HG03196 (cell line): ENCODE data around the gene CAMK2B.
"Not testable (repeated sequence)": the region's sequence is repeated elsewhere in the genome, so short reads cannot be mapped to it uniquely, and the experiment has no call there.

Source experiments
- ATAC-seq: cut with Tn5 transposase; IDR thresholded peaks from one replicate; pipeline ENCODE4 v1.9.1; 2021; ENCODE audit not compliant: unreplicated experiment

Gene CAMK2B

DNA sequence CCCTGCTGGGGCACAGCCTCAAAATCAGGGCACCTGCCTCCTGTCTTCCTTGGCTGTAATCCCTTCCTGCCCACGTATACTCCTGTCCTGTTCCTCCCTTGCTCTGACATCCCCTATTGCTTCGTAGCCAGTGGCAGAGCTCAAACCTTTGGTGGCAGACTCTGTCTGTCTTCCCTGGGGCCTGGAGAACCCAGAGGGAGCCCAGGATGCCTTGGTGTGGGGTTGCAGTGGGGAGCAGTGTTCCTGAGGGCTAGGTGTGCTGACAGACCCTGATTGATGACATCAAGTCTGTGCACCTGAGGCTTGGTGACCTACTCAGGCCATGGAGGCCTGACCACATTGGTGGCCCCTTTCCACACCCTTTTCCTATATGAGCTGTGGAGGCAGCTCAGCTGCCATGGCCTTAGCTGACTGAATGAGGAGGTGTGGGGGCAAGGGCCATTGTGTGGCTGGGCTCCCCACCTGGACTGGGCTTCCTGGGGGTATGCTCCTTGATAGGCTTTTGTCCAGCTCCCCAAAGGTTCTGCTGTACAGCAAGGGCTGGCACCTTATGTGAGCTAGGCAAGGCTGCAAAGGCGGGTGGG lies 130.7 kb downstream of the CAMK2B start:
- no peak for ATAC-seq

DNA sequence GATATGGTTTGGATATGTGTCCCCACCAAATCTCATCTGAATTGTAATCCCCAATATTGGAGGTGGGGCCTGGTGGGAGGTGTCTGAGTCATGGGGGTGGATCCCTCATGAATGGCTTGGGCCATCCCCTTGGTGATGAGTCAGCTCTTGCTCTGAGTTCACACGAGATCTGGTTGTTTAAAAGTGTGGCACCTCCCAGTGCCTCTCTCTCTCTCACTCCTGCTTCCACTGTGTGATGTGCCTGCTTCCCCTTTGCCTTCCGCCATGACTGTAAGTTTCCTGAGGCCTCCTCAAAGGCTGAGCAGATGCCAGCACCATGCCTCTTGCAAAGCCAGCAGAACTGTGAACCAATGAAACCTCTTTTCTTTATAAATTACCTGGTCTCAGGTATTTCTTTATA lies 131.3 kb downstream of the CAMK2B start:
- no peak for ATAC-seq

DNA sequence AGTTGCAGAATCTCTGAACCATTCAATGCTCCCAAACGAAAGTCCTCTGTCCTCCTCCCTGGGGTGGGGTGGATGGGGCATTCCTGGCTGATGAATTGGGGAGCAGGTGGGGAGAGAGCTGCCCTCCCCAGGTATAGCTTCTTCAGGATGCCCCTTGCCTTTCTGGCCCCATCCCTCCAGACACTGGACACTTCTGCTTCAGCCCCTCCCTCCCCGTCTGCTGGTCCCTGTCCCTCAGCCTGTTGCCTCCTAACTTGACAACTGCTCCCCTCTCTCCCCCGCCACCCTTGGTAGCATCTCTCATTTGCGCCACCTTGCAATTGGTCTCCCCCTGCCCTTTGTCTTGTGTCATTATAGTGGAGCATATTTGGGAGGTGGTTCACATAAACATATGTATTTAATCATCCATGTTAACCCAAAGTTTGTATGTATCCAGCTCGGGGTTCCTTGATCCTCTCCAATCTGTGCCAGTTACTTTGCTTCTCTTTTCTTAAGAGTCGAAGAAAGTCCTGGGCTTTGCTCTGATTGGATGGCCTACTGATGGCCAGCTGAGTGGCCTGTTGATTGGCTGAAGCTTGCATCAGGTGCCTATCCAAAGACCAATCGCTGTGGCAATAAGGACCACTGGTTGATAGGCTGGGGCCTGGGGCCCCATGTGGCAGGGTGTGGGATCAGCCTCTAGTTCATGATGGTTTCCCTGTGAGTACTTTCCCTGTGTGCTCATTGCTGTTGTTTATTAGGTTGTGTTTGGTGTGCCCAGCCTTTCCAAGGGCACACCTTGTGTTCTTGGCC lies 132.2 kb downstream of the CAMK2B start:
- no peak for ATAC-seq

DNA sequence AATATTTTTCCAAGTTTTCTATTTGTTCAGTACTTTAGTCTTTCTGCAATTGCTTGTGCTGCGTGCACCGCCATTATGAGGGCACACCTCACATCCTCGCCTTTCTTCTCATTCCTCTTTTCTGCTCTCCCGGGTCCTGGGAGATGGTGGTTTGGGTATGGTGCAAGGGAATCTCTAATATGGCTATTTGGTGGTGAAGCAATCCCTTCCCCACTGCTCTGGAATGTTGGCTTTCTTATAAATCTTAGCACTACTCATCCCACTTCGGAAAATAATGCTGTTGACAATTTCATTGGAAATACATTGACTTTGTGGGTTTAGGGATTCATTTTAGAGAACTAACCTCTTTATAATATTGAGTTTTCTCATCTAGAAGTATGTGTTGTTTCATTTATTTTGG lies 134.2 kb downstream of the CAMK2B start:
- no peak for ATAC-seq

- no peak for ATAC-seq
These were observed 135.2 kb downstream of the CAMK2B start for GRCh38 chr7:44189993-44190872.

GRCh38 chr7:44189286-44189992 lies 136.0 kb downstream of the CAMK2B start, which contains the start of gene GCK:
Gene GCK, minus strand, starts transcription at chr7:44189439. Its CDS starts 486 bp downstream, at chr7:44188953.
- no peak for ATAC-seq

- ATAC-seq = no peak
These were observed 136.7 kb downstream of the CAMK2B start for GRCh38 chr7:44188480-44189225.

- no peak for ATAC-seq
These were observed 137.6 kb downstream of the CAMK2B start for GRCh38 chr7:44187636-44188416.

DNA sequence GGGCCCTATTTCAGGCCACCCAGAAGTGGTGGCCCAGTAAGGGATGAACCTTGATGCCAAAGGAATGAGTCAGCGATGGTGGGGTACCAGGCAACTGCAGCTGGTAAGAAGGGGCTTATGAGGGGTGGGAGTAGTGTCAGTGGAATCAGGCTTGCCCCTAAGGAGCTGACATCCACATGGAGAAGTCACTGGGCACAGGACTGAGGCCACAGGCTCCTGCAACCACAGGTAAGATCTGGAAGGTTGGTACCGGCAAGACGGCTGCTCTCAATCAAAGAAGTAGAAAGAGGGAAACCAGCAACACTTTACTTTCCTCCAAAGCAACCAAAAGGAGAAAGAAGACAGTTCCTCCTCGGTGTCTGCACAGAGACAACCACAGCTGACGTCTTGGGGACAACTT lies 138.7 kb downstream of the CAMK2B start:
- no peak for ATAC-seq

- no peak for ATAC-seq
These were observed 139.7 kb downstream of the CAMK2B start for GRCh38 chr7:44185729-44186128.

DNA sequence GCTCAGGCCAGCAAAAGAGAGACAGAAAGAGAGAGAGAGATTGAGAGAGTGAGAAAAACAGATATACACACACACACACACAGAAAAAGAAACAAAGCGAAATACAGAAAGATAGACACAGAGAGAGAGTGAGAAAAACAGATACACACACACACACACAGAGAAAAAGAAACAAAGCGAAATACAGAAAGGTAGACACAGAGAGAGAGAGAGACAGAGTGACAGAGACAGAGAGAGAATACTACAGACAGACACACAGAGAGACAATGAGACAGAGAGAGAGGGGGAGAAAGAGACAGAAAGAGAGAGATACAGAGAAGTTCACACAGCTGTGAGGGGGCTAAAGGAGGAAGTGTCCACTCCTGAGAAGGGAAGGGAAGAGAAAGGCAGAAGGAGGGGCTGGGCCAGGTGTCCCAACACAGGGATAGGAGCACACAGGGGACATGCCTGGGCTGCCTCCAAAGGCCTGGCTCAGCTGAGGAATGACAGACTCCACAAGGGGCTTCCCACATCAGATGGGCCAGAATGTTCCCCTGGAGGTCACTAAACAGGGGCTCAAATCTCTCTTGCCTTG lies 140.4 kb downstream of the CAMK2B start:
- ATAC-seq = no peak

DNA sequence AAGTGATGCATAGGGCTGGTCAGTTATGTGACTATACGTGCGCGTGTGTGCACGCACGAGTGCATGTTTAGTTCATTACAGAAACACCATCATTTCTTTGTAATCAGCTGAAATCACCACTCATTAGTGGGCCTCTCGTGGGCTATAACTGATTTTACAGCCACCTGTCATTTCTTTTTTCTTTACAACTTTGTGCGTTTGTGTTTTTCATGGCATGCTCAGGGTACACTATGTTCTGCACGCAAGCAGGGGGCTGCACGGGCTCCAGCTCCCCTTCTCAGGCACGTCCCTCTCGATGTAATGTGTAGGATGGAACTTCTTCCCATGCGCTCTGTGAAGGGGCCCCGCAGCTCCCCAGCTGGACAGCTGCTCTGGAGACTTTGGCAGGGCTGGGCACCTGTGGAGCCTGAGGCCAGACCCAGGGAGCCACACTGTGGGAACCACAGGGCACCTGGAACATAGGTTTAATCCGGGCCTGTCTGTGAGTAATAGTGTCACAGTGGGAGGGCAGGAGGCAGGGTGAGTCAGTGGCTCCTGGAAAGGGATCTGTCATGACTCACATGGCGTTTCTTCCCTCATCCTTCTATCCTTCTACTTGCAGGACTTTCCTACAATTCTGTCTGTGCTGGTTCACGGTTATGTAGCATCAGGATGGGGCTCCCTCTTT lies 141.1 kb downstream of the CAMK2B start:
- no peak for ATAC-seq

DNA sequence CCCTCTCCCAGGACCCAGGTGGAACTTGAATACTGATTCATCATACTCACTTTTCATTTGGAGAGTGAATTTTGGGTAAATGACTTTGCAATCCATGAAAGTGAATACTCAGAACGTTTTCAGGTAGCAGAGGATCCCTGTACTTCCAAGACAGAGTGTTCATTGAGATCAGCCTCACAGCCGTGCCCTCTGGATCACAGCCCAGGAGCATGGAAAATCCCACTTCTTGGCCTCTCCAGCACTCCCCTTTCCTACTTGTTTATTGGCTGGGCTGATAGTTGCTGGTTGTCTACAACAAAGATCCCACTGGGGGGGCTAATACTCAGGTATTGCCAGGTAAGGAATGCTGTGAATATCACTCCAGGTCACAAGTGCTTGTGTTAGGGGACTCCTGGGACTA lies 142.0 kb downstream of the CAMK2B start:
- no peak for ATAC-seq

DNA sequence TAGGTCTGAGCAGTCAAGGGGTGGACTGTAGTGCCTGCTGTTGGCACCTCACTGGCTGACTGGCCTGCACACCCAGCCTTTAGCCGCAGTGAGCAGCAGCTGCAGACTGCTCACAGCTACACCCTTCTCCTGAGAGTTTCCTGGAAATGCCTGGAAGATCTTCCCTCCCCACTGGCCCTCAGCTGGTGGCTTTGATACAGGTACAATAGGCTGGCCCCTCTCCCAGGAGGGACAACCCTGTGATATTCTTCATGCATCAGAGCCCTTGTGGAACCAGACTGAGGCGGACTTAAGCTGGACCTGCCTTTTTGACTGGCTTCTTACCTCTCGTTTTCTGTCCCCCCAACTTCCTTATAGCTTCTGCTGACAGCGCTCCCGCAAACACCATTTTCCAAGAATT lies 142.6 kb downstream of the CAMK2B start:
- no peak for ATAC-seq

GRCh38 chr7:44180631-44181030 lies 144.8 kb downstream of the CAMK2B start:
- ATAC-seq = no peak

- ATAC-seq = no peak
These were observed 147.7 kb downstream of the CAMK2B start for GRCh38 chr7:44177570-44178131.

DNA sequence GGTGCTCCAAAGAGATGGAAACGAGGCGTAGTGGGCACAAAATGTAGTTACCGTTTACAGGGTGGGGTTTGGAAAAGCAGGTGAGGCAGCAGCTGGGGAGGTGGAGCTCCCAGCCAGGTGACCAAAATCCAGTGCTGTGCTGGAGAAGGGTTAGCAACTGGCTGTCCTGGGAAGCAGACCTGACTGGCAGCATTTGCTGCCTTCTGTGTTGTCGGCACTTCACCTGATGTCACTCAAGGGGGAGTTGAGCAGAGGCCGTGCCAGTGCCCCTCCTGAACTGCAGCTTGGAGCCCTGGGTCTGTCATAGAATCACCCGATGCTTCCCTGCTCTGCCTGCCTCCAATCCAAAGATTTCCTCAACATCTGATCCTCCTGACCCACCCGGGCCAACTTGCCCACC lies 148.9 kb downstream of the CAMK2B start:
- ATAC-seq = no peak

GRCh38 chr7:44175730-44176129 lies 149.7 kb downstream of the CAMK2B start:
- ATAC-seq = no peak

DNA sequence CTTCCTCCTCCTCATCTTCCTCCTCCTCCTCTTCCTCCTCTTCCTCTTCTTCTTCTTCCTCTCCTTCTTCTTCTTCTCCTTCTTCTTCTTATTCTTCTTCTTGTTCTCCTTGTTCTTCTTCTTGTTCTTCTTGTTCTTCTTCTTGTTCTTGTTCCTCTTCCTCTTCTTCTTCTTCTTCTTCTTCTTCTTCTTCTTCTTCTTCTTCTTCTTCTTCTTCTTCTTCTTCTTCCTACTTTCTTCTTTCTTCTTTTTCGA lies 150.8 kb downstream of the CAMK2B start:
- ATAC-seq = not testable (repeated sequence)
